D721Med (cell line): ENCODE results near the gene PPME1.

Experiments used
- DNase-seq: peaks from one replicate; pipeline ENCODE4 v3.0.0; 2011; ENCODE audit warnings: low spot score; ENCODE audit not compliant: insufficient read length
- FAIRE-seq: peaks from 2 replicates; lab custom pipeline; 2011; peaks lifted over from hg19 to GRCh38; lab: Jason Lieb, UNC
- TF ChIP-seq, protein P1 (sequence below): IDR thresholded peaks from 2 replicates; pipeline ENCODE4 v1.5.1; 2012; ENCODE audit warnings: mild to moderate bottlenecking, control low read depth; ENCODE audit not compliant: insufficient read depth; ENCODE audit errors: missing control alignments

The PPME1 gene

DNA sequence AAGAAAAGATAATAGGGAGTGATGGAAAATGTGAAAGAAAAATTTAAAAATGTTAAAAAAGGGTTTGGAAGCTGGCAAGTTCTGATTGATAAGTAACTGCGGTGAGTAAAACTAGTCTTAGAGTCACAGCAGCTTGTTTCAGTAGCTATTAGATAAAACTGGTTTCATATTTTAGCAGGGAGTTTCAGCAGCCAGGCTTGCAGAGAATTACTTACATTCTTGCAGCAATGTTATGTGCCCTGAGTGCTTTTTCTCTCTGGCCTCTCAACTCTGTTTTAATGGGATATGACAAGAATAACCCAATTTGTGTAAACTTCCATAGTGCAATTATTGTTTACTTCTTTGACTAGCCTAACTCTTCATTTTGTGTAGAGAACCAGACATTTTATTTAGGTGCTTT is 33.6 kb downstream of the PPME1 start:
- TF ChIP-seq, protein P1, sequence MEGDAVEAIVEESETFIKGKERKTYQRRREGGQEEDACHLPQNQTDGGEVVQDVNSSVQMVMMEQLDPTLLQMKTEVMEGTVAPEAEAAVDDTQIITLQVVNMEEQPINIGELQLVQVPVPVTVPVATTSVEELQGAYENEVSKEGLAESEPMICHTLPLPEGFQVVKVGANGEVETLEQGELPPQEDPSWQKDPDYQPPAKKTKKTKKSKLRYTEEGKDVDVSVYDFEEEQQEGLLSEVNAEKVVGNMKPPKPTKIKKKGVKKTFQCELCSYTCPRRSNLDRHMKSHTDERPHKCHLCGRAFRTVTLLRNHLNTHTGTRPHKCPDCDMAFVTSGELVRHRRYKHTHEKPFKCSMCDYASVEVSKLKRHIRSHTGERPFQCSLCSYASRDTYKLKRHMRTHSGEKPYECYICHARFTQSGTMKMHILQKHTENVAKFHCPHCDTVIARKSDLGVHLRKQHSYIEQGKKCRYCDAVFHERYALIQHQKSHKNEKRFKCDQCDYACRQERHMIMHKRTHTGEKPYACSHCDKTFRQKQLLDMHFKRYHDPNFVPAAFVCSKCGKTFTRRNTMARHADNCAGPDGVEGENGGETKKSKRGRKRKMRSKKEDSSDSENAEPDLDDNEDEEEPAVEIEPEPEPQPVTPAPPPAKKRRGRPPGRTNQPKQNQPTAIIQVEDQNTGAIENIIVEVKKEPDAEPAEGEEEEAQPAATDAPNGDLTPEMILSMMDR, result no peak
- DNase-seq, result no peak

DNA sequence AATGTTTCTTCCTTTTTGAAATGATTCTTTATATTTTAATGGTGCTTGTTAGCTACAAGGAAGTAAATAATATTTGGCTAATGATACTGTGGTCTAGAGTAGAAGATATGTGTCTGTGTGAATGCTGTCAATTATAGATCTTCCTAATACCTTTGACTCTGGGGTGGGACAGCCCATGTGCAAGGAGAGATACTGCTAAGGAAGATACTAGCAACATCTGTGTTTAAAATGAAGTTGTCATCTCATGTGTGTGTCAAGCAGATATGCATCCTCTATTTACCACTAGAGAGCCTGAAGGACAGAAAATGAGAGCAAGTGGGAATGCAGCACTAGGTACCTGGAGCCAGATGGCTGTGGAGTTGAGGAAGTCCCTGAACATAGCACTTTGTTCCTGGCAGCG is 34.1 kb downstream of the PPME1 start:
- FAIRE-seq, result no peak
- DNase-seq, result no peak
- TF ChIP-seq, protein P1, result no peak

More for the DNA sequence above, 33.6 kb downstream of the PPME1 start:
- no peak for FAIRE-seq

DNA sequence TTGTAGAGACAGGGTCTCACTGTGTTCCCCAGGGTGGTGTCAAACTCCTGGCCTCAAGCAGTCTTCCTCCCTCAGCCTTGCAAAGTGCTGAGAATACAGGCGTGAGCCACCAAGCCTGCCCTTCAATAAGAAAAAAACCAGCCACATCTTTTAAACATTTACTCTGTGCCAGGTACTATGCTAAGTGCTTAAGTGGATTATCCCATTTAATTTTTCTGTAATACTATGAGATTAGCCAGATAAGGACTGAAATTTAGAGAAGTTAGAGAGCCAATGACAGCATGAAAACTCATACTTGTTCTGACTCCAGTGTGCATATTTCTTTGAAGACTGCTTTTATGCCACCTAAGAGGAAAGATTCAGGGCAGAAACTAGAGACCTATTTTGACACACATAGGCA is 35.7 kb downstream of the PPME1 start:
- TF ChIP-seq, protein P1, result no peak
- peak; percentile 35 for FAIRE-seq

DNA sequence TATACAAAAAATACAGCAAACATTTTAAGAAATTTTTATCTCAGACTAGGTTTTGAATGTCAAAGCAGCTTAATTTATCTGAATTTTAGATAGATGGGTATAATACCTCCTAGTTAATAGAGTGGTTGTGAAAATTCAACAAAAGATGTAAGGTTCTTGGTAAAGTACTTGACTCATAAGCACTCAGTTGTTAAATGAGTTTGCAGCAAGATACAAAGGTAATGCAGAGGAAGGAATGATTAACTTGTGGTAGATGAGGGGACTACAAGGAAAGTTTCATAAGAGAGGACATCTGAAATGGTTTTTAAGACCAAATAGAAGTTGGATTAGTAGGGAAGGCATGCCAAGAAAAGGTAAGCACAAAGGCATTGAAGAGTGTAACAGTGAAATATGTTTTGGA is 37.4 kb downstream of the PPME1 start:
- no peak for DNase-seq
- no peak for FAIRE-seq

More for the DNA sequence above, 35.7 kb downstream of the PPME1 start:
- DNase-seq, result no peak

DNA sequence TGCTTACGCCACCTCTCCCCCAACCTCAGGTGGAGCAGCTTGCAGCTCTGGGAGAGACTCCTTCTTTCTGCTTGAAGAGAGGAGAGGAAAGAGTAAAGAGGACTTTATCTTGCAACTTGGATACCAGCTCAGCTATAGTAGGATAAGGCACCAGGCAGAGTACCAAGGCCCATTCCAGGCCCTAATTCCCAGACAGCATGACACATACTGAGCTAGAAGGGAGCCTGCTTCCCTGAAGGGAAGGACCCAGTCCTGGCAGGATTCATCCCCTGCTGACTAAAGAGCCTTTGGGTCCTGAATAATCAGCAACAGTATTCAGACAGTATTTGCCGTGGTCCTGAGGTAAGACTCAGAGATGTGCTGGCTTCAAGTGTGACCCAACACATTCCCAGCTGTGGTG is 41.4 kb downstream of the PPME1 start:
- TF ChIP-seq, protein P1, result no peak
- DNase-seq (no peak), FAIRE-seq (no peak)

More for the DNA sequence above, 37.4 kb downstream of the PPME1 start:
- TF ChIP-seq, protein P1, result no peak

DNA sequence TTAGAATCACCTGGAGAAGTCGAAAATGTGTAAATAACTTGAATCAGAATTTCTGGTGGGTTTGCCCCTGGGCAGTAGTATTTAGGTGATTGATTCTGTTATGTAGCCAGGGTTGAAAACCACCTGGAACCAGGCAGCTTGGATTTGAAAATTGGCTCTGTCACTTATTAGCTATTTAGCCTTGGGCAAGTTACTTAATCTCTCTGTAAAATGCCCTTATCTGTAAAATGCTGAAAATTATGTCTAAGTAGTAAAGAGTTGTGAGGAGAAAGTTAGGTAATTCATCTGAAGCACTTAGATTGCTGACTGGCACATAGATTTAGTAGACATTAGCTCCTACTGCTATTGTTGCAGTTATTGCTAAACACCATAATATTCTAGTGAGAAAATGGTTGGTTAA is 49.3 kb downstream of the PPME1 start:
- DNase-seq (no peak), FAIRE-seq (no peak)
- TF ChIP-seq, protein P1, result no peak

DNA sequence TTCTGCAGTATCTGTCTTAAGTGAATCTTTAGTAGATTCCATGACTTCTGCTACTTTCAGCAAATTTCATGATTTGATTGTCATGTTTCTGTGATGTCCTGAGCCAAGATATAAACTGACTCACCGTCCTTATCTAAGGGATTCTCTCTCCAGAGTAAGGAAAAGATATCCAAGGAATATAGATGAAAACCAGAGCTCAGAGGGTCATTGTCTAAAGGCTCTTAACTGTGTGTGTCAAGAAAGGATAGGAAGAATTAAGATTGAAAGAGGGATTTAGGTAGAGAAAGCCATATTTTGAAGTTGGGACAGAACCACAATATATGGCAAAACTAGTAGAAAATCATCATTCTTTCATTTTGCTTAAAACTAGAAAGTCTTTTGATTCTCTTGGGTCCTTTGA is 50.7 kb downstream of the PPME1 start:
- DNase-seq (no peak), FAIRE-seq (no peak)
- TF ChIP-seq, protein P1, result no peak
